ENCODE data around the gene RPS16. TPM values are rescaled to one million over a fixed set of nuclear protein-coding genes. Genes with fewer than 3 reads are reported as not detected.

Gene RPS16
- total and polyA plus RNA-seq, 4 donors: 109 to 1,094 (median 218) TPM

DNA sequence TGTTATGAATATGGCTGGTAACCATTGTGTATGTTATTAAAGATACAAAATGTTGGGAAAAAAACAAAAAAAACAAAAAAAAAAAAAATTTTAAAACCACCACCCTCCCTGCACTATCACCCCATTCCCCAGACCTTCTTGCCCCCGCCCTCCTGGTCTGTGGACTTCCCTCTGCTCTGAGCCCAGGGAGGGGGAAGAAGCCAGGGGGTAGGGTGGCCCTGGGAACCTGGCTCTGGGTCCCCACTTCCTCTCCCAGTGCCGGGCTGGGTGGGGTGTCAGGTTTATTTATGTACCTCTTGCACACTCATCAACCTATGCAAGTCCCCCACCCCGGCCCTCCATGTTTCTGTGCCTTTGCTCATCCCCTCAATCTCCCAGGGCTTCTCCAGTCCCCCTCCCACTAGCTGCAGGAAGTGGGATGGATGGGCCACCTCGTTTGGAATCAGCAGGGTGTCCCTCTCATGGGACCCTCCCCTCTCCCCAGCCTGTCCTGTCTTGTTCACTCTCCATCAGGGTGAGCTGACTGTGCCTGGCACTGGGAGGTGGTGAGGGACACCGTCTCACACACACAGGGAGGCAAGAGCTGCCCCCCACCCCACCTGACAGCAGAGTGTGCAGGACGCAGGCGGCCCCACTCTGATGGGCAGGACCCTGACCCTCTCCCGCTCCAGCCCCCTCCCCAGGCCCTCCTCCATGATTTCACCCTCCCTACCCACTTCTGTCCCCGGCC lies 50.7 kb downstream of the RPS16 start:
- H3K9ac ChIP-seq (ENCODE audit: low read depth in 1 of 2, low read length in 2 of 2): no peak overlapping the region
- peaks cover 1 to 7% (median 5%) of the 10 kb centered on the region in 4 donors for H3K4me1 ChIP-seq (ENCODE audit: control insufficient read depth in 4 of 4, insufficient read depth in 4 of 4, low read length in 3 of 4)
- no peak for DNase-seq (ENCODE audit: low spot score)
- no peaks in the 10 kb centered on the region for H3K9me3 ChIP-seq (ENCODE audit: control insufficient read depth in 4 of 4, low read length in 3 of 4)
- H3K27ac ChIP-seq (ENCODE audit: low read depth in 1 of 2, low read length in 2 of 2): no peak overlapping the region
- TF ChIP-seq, protein P1, sequence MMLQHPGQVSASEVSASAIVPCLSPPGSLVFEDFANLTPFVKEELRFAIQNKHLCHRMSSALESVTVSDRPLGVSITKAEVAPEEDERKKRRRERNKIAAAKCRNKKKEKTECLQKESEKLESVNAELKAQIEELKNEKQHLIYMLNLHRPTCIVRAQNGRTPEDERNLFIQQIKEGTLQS (IDR thresholded peaks at IDR 0.05): no peak
- TF ChIP-seq GABPA (IDR thresholded peaks at IDR 0.05 in 1 of 2, conservative IDR thresholded peaks at IDR 0.05 in 1 of 2) (no peak), SP1 (IDR thresholded peaks at IDR 0.05) (no peak), RXRA (IDR thresholded peaks at IDR 0.05) (no peak), JUND (IDR thresholded peaks at IDR 0.05) (no peak), EGR1 (IDR thresholded peaks at IDR 0.05; ENCODE audit: low read depth in 2 of 2) (no peak), FOXA2 (IDR thresholded peaks at IDR 0.05) (no peak), HNF4G (IDR thresholded peaks at IDR 0.05) (no peak), RAD21 (IDR thresholded peaks at IDR 0.05) (no peak)
- H3K36me3 ChIP-seq (ENCODE audit: control insufficient read depth in 4 of 4, insufficient read depth in 3 of 4, low read depth in 1 of 4, low read length in 3 of 4): peaks cover 15 to 73% (median 43%) of the 10 kb centered on the region in 4 donors
- no peak overlapping the region for H3K4me3 ChIP-seq (ENCODE audit: low read depth in 1 of 3, low read length in 3 of 3)
- no peaks in the 10 kb centered on the region for H3K27me3 ChIP-seq (ENCODE audit: control insufficient read depth in 4 of 4, insufficient read depth in 4 of 4, low read length in 3 of 4)
- 80% methylated on average over 9 of the region's 9 CpGs for WGBS

Small RNA genes lying within 50 kb of the gene (small RNA-seq; reads per million reads assigned to genes)
- not detected for gene MIR4530

Other genes with a start within 250 kb of the RPS16 start
- gene NCCRP1, start 239.0 kb downstream of the RPS16 start, total RNA-seq: not detected
- gene NCCRP1, start 239.0 kb downstream of the RPS16 start, polyA plus RNA-seq: not detected
- gene SYCN, start 231.7 kb downstream of the RPS16 start, total RNA-seq: not detected
- gene SYCN, start 231.7 kb downstream of the RPS16 start, polyA plus RNA-seq: not detected
- not detected for gene IFNL3, start 190.9 kb downstream of the RPS16 start, total RNA-seq
- gene IFNL3, start 190.9 kb downstream of the RPS16 start, polyA plus RNA-seq: not detected
- gene IFNL4, start 187.1 kb downstream of the RPS16 start, total RNA-seq: not detected
- not detected for gene IFNL4, start 187.1 kb downstream of the RPS16 start, polyA plus RNA-seq
- not detected for gene IFNL2, start 167.6 kb downstream of the RPS16 start, total RNA-seq
- gene IFNL2, start 167.6 kb downstream of the RPS16 start, polyA plus RNA-seq: not detected
- not detected for gene IFNL1, start 139.5 kb downstream of the RPS16 start, total RNA-seq
- gene IFNL1, start 139.5 kb downstream of the RPS16 start, polyA plus RNA-seq: not detected
- under 1 TPM; 0.75 to 0.98 TPM for gene LRFN1, start 115.1 kb downstream of the RPS16 start, total RNA-seq
- under 1 TPM; 0.11 to 0.55 TPM for gene LRFN1, start 115.1 kb downstream of the RPS16 start, polyA plus RNA-seq
- 10 to 100 TPM in 1 of 2 donors, 1 to 10 TPM in 1; 9.1 to 20.6 TPM for gene GMFG, start 99.9 kb downstream of the RPS16 start, total RNA-seq
- gene GMFG, start 99.9 kb downstream of the RPS16 start, polyA plus RNA-seq: 10 to 100 TPM; 19.1 to 24.2 TPM
- gene SAMD4B, start 93.5 kb downstream of the RPS16 start, total RNA-seq: 10 to 100 TPM; 22.5 to 38.4 TPM
- 10 to 100 TPM; 17.3 to 39.4 TPM for gene SAMD4B, start 93.5 kb downstream of the RPS16 start, polyA plus RNA-seq
- gene PAF1, start 44.8 kb downstream of the RPS16 start, total RNA-seq: 10 to 100 TPM; 13.7 to 16.7 TPM
- 10 to 100 TPM; 21.2 to 29.4 TPM for gene PAF1, start 44.8 kb downstream of the RPS16 start, polyA plus RNA-seq
- 10 to 100 TPM; 11.0 to 13.8 TPM for gene MED29, start 44.6 kb downstream of the RPS16 start, total RNA-seq
- gene MED29, start 44.6 kb downstream of the RPS16 start, polyA plus RNA-seq: 10 to 100 TPM; 21.0 to 24.2 TPM
- gene ZFP36, start 29.1 kb downstream of the RPS16 start, total RNA-seq: 1 to 10 TPM; 3.6 to 9.0 TPM
- gene ZFP36, start 29.1 kb downstream of the RPS16 start, polyA plus RNA-seq: 10 to 100 TPM; 62.0 to 91.9 TPM
- 1 to 10 TPM; 3.7 to 4.5 TPM for gene PLEKHG2, start 23.3 kb downstream of the RPS16 start, total RNA-seq
- 1 to 10 TPM; 2.1 to 2.2 TPM for gene PLEKHG2, start 23.3 kb downstream of the RPS16 start, polyA plus RNA-seq
- gene SUPT5H, start 9.6 kb upstream of the RPS16 start, total RNA-seq: 10 to 100 TPM; 19.3 to 48.0 TPM
- gene SUPT5H, start 9.6 kb upstream of the RPS16 start, polyA plus RNA-seq: 10 to 100 TPM; 42.5 to 52.5 TPM
- gene TIMM50, start 44.9 kb upstream of the RPS16 start, total RNA-seq: 10 to 100 TPM; 24.3 to 28.9 TPM
- gene TIMM50, start 44.9 kb upstream of the RPS16 start, polyA plus RNA-seq: 10 to 100 TPM; 32.1 to 39.9 TPM
- gene DLL3, start 63.0 kb upstream of the RPS16 start, total RNA-seq: not detected
- not detected for gene DLL3, start 63.0 kb upstream of the RPS16 start, polyA plus RNA-seq
- not detected for gene SELENOV, start 79.2 kb upstream of the RPS16 start, total RNA-seq
- gene SELENOV, start 79.2 kb upstream of the RPS16 start, polyA plus RNA-seq: not detected
- 1 to 10 TPM; 1.1 to 1.4 TPM for gene EID2B, start 96.9 kb upstream of the RPS16 start, total RNA-seq
- 1 to 10 TPM in 1 of 2 donors, under 1 TPM in 1; 0.38 to 1.1 TPM for gene EID2B, start 96.9 kb upstream of the RPS16 start, polyA plus RNA-seq
- 1 to 10 TPM; 3.3 to 8.5 TPM for gene EID2, start 104.2 kb upstream of the RPS16 start, total RNA-seq
- gene EID2, start 104.2 kb upstream of the RPS16 start, polyA plus RNA-seq: 1 to 10 TPM; 1.5 to 5.7 TPM
- gene LGALS13, start 166.6 kb upstream of the RPS16 start, total RNA-seq: not detected
- gene LGALS13, start 166.6 kb upstream of the RPS16 start, polyA plus RNA-seq: not detected
- gene LGALS16, start 220.0 kb upstream of the RPS16 start, total RNA-seq: not detected
- gene LGALS16, start 220.0 kb upstream of the RPS16 start, polyA plus RNA-seq: not detected

Measured in liver (tissue), 10 donors.